ENCODE results near the gene PC. TPM values are rescaled to one million over a fixed set of nuclear protein-coding genes. Genes with fewer than 3 reads are reported as not detected.

The PC gene
- total and polyA plus RNA-seq, 9 of the 15 experiments (the other 6 are each of a cell fraction or from before 2014, with no cell fraction given), result 0.94 to 38.0 (median 8.7) TPM

- in situ Hi-C loops (cut with MboI), result no loop called here
- Histone ChIP-seq H3K4me2 (ENCODE audit: insufficient read depth, low read length) (no peak overlapping the region), H2AFZ (ENCODE audit: low read depth, low read length) (no peak overlapping the region), H3K9me1 (ENCODE audit: control insufficient read depth, insufficient read depth, low read length) (no peaks in the 10 kb centered on the region), H3K9ac (ENCODE audit: insufficient read depth in 1 of 2, low read depth in 2 of 2, low read length in 2 of 2) (0 out of 4 replicates have a peak overlapping the region, but pooled peaks of 1 of the 2 experiments have one; percentile 16), H3K27me3 (ENCODE audit: control insufficient read depth in 2 of 2, insufficient read depth in 2 of 2, low read length in 2 of 2) (no peaks in the 10 kb centered on the region), H3K4me3 (no peak overlapping the region), H4K20me1 (replicated peaks; ENCODE audit: control insufficient read depth, insufficient read depth, low read length) (no peaks in the 10 kb centered on the region), H3K27ac (ENCODE audit: extremely low read depth, low read depth, low read length) (no peak overlapping the region), H3K36me3 (ENCODE audit: control insufficient read depth, insufficient read depth, low read length) (peaks cover 58% of the 10 kb centered on the region; the same call in 2 of the 3 replicates), H3K9me3 (replicated peaks; ENCODE audit: control insufficient read depth, insufficient read depth, low read depth, low read length) (no peaks in the 10 kb centered on the region), H3K4me1 (replicated peaks in 1 of 2; ENCODE audit: control insufficient read depth in 2 of 2, insufficient read depth in 2 of 2, low read length in 2 of 2) (peaks cover 9 to 47% of the 10 kb centered on the region in 2 experiments; a peak in 4 of 5 replicates), H3K79me2 (ENCODE audit: control insufficient read depth, insufficient read depth, low read length) (peaks cover 30% of the 10 kb centered on the region)
- ChIA-PET POLR2A (no interaction called here), CTCF (ENCODE audit: low intra/inter-chr PET ratio) (no interaction called here)
- DNase-seq (ENCODE audit: extremely low read depth in 1 of 4, low spot score in 3 of 4), result no peak
- TF ChIP-seq CHD2 (IDR thresholded peaks at IDR 0.05; ENCODE audit: low read depth, low read length) (no peak), SUPT5H (IDR thresholded peaks at IDR 0.05) (peak; percentile 28), ETS2 (tag; IDR thresholded peaks at IDR 0.05; ENCODE audit: borderline replicate concordance, poor library complexity, severe bottlenecking) (no peak), MYNN (IDR thresholded peaks at IDR 0.05) (0 out of 2 replicates have a peak, but pooled peaks have one; percentile 15), MYNN (CRISPR knock-in tag; IDR thresholded peaks at IDR 0.05) (no peak), POLR2AphosphoS2 (IDR thresholded peaks at IDR 0.05; ENCODE audit: low read length) (0 out of 2 replicates have a peak, but pooled peaks have one; percentile 67), POLR2G (IDR thresholded peaks at IDR 0.05; ENCODE audit: low read depth, low read length) (peak; percentile 63), RBFOX2 (IDR thresholded peaks at IDR 0.05; ENCODE audit: low read depth, low read length) (peak; percentile 34; the same call in 1 of the 2 replicates), ZNF324 (CRISPR knock-in tag; IDR thresholded peaks at IDR 0.05) (no peak), TEAD4 (IDR thresholded peaks at IDR 0.05; ENCODE audit: low read length) (no peak), TEAD4 (CRISPR knock-in tag; IDR thresholded peaks at IDR 0.05; ENCODE audit: borderline replicate concordance) (no peak), ATF4 (CRISPR knock-in tag; IDR thresholded peaks at IDR 0.05) (no peak), FOXO4 (CRISPR knock-in tag; IDR thresholded peaks at IDR 0.05) (no peak), CREB3L1 (IDR thresholded peaks at IDR 0.05; ENCODE audit: borderline replicate concordance, low read depth) (no peak)
- no peak for ATAC-seq
- 80% methylated on average over 12 of the region's 14 CpGs for WGBS (ENCODE audit: insufficient coverage, low coverage, missing lambda C conversion rate)
- intact Hi-C loops (cut with micrococcal nuclease), result no loop called here
- no peak for FAIRE-seq
- BruUV-seq (replicated peaks), result no TSS peak
Measured at GRCh38 chr11:66847461-66848232, 110.5 kb downstream of the PC start.
